Liver (tissue), 9 donors: ENCODE measurements around the gene GALR2. TPM values are rescaled to one million over a fixed set of nuclear protein-coding genes. Genes with fewer than 3 reads are reported as not detected.

Experiments used
- DNase-seq: peaks from one replicate; pipeline ENCODE4 v3.0.0-alpha.2; 2017; ENCODE audit warnings: low spot score
- H3K27ac ChIP-seq, 2 donors: one replicate each; pipeline ENCODE4 v1.7.0; 2013; ENCODE audit warnings: inconsistent platforms in 2 of 2, low read length in 2 of 2, control low read depth in 1 of 2, low read depth in 1 of 2, mild to moderate bottlenecking in 1 of 2
- H3K27me3 ChIP-seq, 4 donors: one replicate each; pipeline versions ENCODE4 v1.6.1 to v1.7.0; 2013; ENCODE audit warnings: low read length in 3 of 4, inconsistent platforms in 1 of 4, mild to moderate bottlenecking in 1 of 4, moderate library complexity in 1 of 4; ENCODE audit not compliant: control insufficient read depth in 4 of 4, insufficient read depth in 4 of 4
- H3K36me3 ChIP-seq, 4 donors: one replicate each; pipeline versions ENCODE4 v1.6.1 to v1.7.0; 2013; ENCODE audit warnings: low read length in 3 of 4, mild to moderate bottlenecking in 3 of 4, low read depth in 1 of 4, moderate library complexity in 1 of 4; ENCODE audit not compliant: control insufficient read depth in 4 of 4, insufficient read depth in 3 of 4
- H3K4me1 ChIP-seq, 4 donors: one replicate each; pipeline versions ENCODE4 v1.6.1 to v1.7.0; 2013; ENCODE audit warnings: low read length in 3 of 4, mild to moderate bottlenecking in 3 of 4, moderate library complexity in 1 of 4; ENCODE audit not compliant: control insufficient read depth in 4 of 4, insufficient read depth in 4 of 4
- H3K4me3 ChIP-seq, 3 donors: one replicate each; pipeline versions ENCODE4 v1.6.1 to v1.7.0; 2013; ENCODE audit warnings: low read length in 3 of 3, control low read depth in 1 of 3, low read depth in 1 of 3, mild to moderate bottlenecking in 1 of 3
- H3K9ac ChIP-seq, 2 donors: one replicate each; pipeline ENCODE4 v1.7.0; 2013; ENCODE audit warnings: low read length in 2 of 2, mild to moderate bottlenecking in 2 of 2, moderate library complexity in 2 of 2, control low read depth in 1 of 2, low read depth in 1 of 2
- H3K9me3 ChIP-seq, 4 donors: one replicate each; pipeline versions ENCODE4 v1.6.1 to v1.7.0; 2013; ENCODE audit warnings: low read length in 3 of 4; ENCODE audit not compliant: control insufficient read depth in 4 of 4
- ATF3 ChIP-seq: IDR thresholded peaks from 2 replicates; pipeline ENCODE4 v1.6.1; 2016; ENCODE audit warnings: antibody characterized with exemption
- CTCF ChIP-seq: fragments of 150-350 bp; IDR thresholded peaks from 2 replicates; pipeline ENCODE4 v1.5.1; 2017; ENCODE audit warnings: improper control_type of control experiment, low read depth, low read length; ENCODE audit not compliant: missing input control
- EGR1 ChIP-seq, 2 donors: IDR thresholded peaks; 2 replicates each; pipeline ENCODE4 v1.6.1; 2016 to 2018; ENCODE audit warnings: antibody characterized with exemption in 2 of 2, low read depth in 2 of 2
- FOXA1 ChIP-seq: IDR thresholded peaks from 2 replicates; pipeline ENCODE4 v1.6.1; 2016; ENCODE audit warnings: antibody characterized with exemption
- FOXA2 ChIP-seq: IDR thresholded peaks from 2 replicates; pipeline ENCODE4 v1.6.1; 2016; ENCODE audit warnings: antibody characterized with exemption
- GABPA ChIP-seq, 2 donors: IDR thresholded peaks in 1 of 2; conservative IDR thresholded peaks in 1 of 2; 2 replicates each; pipeline ENCODE4 v1.6.1; 2016; ENCODE audit warnings: antibody characterized with exemption in 2 of 2, mild to moderate bottlenecking in 1 of 2, moderate library complexity in 1 of 2
- HNF4A ChIP-seq, 2 donors: conservative IDR thresholded peaks; 2 replicates each; pipeline ENCODE4 v1.6.1; 2016; ENCODE audit warnings: antibody characterized with exemption in 2 of 2, mild to moderate bottlenecking in 2 of 2
- HNF4G ChIP-seq: IDR thresholded peaks from 2 replicates; pipeline ENCODE4 v1.6.1; 2016; ENCODE audit warnings: antibody characterized with exemption
- JUND ChIP-seq, 2 donors: IDR thresholded peaks; 2 replicates each; pipeline ENCODE4 v1.6.1; 2016; ENCODE audit warnings: antibody characterized with exemption in 2 of 2
- NR2F2 ChIP-seq: IDR thresholded peaks from 2 replicates; pipeline ENCODE4 v1.6.1; 2016; ENCODE audit warnings: antibody characterized with exemption
- RXRA ChIP-seq, 2 donors: IDR thresholded peaks; 2 replicates each; pipeline ENCODE4 v1.6.1; 2017 to 2018; ENCODE audit warnings: antibody characterized with exemption in 2 of 2, mild to moderate bottlenecking in 1 of 2
- SP1 ChIP-seq: IDR thresholded peaks from 2 replicates; pipeline ENCODE4 v1.6.1; 2018; ENCODE audit warnings: antibody characterized with exemption, mild to moderate bottlenecking
- TAF1 ChIP-seq: conservative IDR thresholded peaks from 2 replicates; pipeline ENCODE4 v1.6.1; 2016; ENCODE audit warnings: antibody characterized with exemption, mild to moderate bottlenecking
- YY1 ChIP-seq: IDR thresholded peaks from 2 replicates; pipeline ENCODE4 v1.6.1; 2016; ENCODE audit warnings: antibody characterized with exemption, mild to moderate bottlenecking
- ZBTB33 ChIP-seq: IDR thresholded peaks from 2 replicates; pipeline ENCODE4 v1.6.1; 2016; ENCODE audit warnings: antibody characterized with exemption
- WGBS: extraction: QIAGEN DNeasy Blood & Tissue Kit; methylation state at CpG from one replicate; pipeline ENCODE4 v1.1.7; 2013; 5-methylcytosine and 5-hydroxymethylcytosine counted together
- polyA plus RNA-seq, 2 donors: library from polyadenylated mRNA; stranded (reverse) in 1 of 2; unstranded in 1 of 2; fragments of 200-250 nt in 1 of 2; fragments of >200 nt in 1 of 2; fragmentation: Nextera tagmentation in 1 of 2; extraction: Ambion mirVana in 1 of 2; gene quantifications; one replicate each; pipeline versions ENCODE4 v1.2.1 to v1.2.3, GENCODE V29; 2013 to 2015
- total RNA-seq, 2 donors: library from RNA; depleted of rRNA; stranded (reverse); fragments of >200 nt; gene quantifications; one replicate each; pipeline ENCODE4 v1.2.3, GENCODE V29; 2014
- TF ChIP-seq, protein P1 (sequence below): IDR thresholded peaks from 2 replicates; pipeline ENCODE4 v1.6.1; 2016; ENCODE audit warnings: antibody characterized with exemption
- TF ChIP-seq, protein P2 (sequence below): IDR thresholded peaks from 2 replicates; pipeline ENCODE4 v1.6.1; 2016; ENCODE audit warnings: antibody characterized with exemption, mild to moderate bottlenecking
- donor health status: healthy.
- donor health status: healthy.
- donor health status: healthy.
- donor health status: healthy.
- donor health status: healthy.

Gene GALR2
- total and polyA plus RNA-seq, 4 donors, result 0.08 to 0.22 (median 0.14) TPM; not detected in 1

DNA sequence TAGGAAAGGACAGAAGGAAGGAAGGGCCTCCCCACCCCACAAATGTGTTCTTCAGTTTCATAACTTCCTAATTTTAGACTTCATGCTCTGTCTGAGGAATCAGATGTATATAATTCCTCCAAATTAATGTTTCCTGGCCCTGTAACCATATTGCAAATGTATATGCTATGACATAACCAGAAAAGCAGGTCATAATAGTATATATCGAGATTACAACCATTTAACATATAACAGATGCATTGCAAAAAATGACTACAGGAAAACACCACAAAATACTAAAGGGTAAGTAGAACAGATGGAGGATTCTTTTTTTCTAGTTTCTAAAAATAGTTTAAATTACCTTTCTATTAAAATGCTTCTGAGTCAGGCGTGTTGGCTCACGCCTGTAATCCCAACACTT, 32.1 kb downstream of the GALR2 start:
- TF ChIP-seq YY1 (no peak), ZBTB33 (no peak), ATF3 (no peak)
- Histone ChIP-seq H3K4me3 (no peak overlapping the region), H3K9ac (no peak overlapping the region), H3K36me3 (peaks cover 0 to 5% (median 0%) of the 10 kb centered on the region in 4 donors), H3K9me3 (no peaks in the 10 kb centered on the region), H3K27ac (no peak overlapping the region), H3K4me1 (peaks cover 3 to 14% (median 8%) of the 10 kb centered on the region in 4 donors), H3K27me3 (no peaks in the 10 kb centered on the region)
- no peak for DNase-seq
- 84% methylated on average over 3 of the region's 3 CpGs for WGBS

DNA sequence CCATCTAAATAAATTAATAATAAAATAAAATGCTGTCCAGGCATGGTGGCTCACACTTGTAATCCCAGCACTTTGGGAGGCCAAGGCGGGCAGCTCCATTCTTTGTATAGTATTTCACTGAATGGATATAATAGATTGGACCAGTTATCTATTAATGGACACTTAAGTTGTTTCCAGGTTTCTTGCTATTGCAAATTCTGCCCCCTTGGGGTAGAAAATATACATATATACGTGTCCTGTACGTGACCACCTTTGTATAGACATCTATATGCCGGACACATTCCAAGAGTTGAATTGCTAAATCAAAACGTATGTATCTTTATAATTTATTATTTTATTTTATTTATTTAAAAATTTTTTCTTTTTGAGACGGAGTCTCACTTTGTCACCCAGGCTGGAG, 32.9 kb downstream of the GALR2 start:
- Histone ChIP-seq H3K9ac (no peak overlapping the region), H3K27ac (no peak overlapping the region), H3K4me1 (peaks cover 3 to 13% (median 6%) of the 10 kb centered on the region in 4 donors), H3K4me3 (no peak overlapping the region), H3K27me3 (no peaks in the 10 kb centered on the region), H3K36me3 (no peaks in the 10 kb centered on the region), H3K9me3 (no peaks in the 10 kb centered on the region)
- TF ChIP-seq, protein P1, sequence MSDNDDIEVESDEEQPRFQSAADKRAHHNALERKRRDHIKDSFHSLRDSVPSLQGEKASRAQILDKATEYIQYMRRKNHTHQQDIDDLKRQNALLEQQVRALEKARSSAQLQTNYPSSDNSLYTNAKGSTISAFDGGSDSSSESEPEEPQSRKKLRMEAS, result no peak
- TF ChIP-seq FOXA1, result no peak
- TF ChIP-seq GABPA (IDR thresholded peaks at IDR 0.05 in 1 of 2, conservative IDR thresholded peaks at IDR 0.05 in 1 of 2), result no peak
- no peak for TF ChIP-seq JUND (IDR thresholded peaks at IDR 0.05)
- TF ChIP-seq NR2F2, result no peak
- no peak for DNase-seq
- WGBS, result 85% methylated on average over 6 of the region's 6 CpGs

GRCh38 chr17:76111956-76112355, 37.4 kb downstream of the GALR2 start:
- Histone ChIP-seq H3K4me1 (no peaks in the 10 kb centered on the region), H3K4me3 (no peak overlapping the region), H3K36me3 (no peaks in the 10 kb centered on the region), H3K9ac (no peak overlapping the region), H3K9me3 (no peaks in the 10 kb centered on the region), H3K27ac (no peak overlapping the region), H3K27me3 (no peaks in the 10 kb centered on the region)
- DNase-seq, result no peak
- WGBS, result 87% methylated on average over 2 of the region's 2 CpGs
- TF ChIP-seq, protein P1, result no peak
- TF ChIP-seq YY1 (no peak), GABPA (IDR thresholded peaks at IDR 0.05 in 1 of 2, conservative IDR thresholded peaks at IDR 0.05 in 1 of 2) (no peak), CTCF (no peak), TAF1 (no peak), JUND (IDR thresholded peaks at IDR 0.05) (no peak), EGR1 (IDR thresholded peaks at IDR 0.05; ENCODE audit: low read depth in 2 of 2) (no peak), ATF3 (no peak), FOXA1 (no peak), HNF4G (no peak), SP1 (no peak), RXRA (IDR thresholded peaks at IDR 0.05) (no peak), FOXA2 (no peak), HNF4A (conservative IDR thresholded peaks at IDR 0.05) (no peak)
- TF ChIP-seq, protein P2, sequence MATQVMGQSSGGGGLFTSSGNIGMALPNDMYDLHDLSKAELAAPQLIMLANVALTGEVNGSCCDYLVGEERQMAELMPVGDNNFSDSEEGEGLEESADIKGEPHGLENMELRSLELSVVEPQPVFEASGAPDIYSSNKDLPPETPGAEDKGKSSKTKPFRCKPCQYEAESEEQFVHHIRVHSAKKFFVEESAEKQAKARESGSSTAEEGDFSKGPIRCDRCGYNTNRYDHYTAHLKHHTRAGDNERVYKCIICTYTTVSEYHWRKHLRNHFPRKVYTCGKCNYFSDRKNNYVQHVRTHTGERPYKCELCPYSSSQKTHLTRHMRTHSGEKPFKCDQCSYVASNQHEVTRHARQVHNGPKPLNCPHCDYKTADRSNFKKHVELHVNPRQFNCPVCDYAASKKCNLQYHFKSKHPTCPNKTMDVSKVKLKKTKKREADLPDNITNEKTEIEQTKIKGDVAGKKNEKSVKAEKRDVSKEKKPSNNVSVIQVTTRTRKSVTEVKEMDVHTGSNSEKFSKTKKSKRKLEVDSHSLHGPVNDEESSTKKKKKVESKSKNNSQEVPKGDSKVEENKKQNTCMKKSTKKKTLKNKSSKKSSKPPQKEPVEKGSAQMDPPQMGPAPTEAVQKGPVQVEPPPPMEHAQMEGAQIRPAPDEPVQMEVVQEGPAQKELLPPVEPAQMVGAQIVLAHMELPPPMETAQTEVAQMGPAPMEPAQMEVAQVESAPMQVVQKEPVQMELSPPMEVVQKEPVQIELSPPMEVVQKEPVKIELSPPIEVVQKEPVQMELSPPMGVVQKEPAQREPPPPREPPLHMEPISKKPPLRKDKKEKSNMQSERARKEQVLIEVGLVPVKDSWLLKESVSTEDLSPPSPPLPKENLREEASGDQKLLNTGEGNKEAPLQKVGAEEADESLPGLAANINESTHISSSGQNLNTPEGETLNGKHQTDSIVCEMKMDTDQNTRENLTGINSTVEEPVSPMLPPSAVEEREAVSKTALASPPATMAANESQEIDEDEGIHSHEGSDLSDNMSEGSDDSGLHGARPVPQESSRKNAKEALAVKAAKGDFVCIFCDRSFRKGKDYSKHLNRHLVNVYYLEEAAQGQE, result no peak
